Neural cell (in vitro differentiated cells): ENCODE measurements around the gene IGSF11. TPM values are rescaled to one million over a fixed set of nuclear protein-coding genes. Genes with fewer than 3 reads are reported as not detected.

ENCODE experiments used
- H2AFZ ChIP-seq: fragments of 200-600, 300-800 bp; sonication (generic), shearing (Covaris generic); 2 replicates; pipeline ENCODE4 v1.6.0; 2014; ENCODE audit warnings: low read depth, mild to moderate bottlenecking, antibody characterized with exemption, low read length, moderate library complexity
- H3F3A ChIP-seq: fragments of 200-600 bp; shearing (Covaris generic); 2 replicates; pipeline ENCODE4 v1.6.1; 2016; ENCODE audit warnings: mild to moderate bottlenecking, moderate library complexity, mixed read lengths, antibody characterized with exemption, low read length; ENCODE audit not compliant: insufficient read depth, poor library complexity, severe bottlenecking
- H3K27ac ChIP-seq: fragments of 200-600, 300-800 bp; sonication (generic), shearing (Covaris generic); 2 replicates; pipeline ENCODE4 v1.5.1; 2014; ENCODE audit warnings: mild to moderate bottlenecking, low read length, moderate library complexity
- H3K27me3 ChIP-seq: fragments of 300-800, 200-600 bp; sonication (generic), shearing (Covaris generic); 2 replicates; pipeline ENCODE4 v1.6.0; 2014; ENCODE audit warnings: mild to moderate bottlenecking, low read depth, low read length, moderate library complexity; ENCODE audit not compliant: insufficient read depth
- H3K36me3 ChIP-seq: fragments of 300-800, 200-600 bp; sonication (generic), shearing (Covaris generic); 2 replicates; pipeline ENCODE4 v1.5.1; 2014; ENCODE audit warnings: mild to moderate bottlenecking, antibody characterized with exemption, low read length, moderate library complexity; ENCODE audit not compliant: insufficient read depth
- H3K4me2 ChIP-seq: fragments of 300-800, 200-600 bp; sonication (generic), shearing (Covaris generic); 2 replicates; pipeline ENCODE4 v1.6.0; 2014; ENCODE audit warnings: mild to moderate bottlenecking, low read length
- H3K4me3 ChIP-seq: fragments of 300-800, 200-600 bp; sonication (generic), shearing (Covaris generic); 2 replicates; pipeline ENCODE4 v1.5.1; 2014; ENCODE audit warnings: mild to moderate bottlenecking, low read length, moderate library complexity
- H3K79me2 ChIP-seq: fragments of 200-600 bp; shearing (Covaris generic); replicated peaks from 2 replicates; pipeline ENCODE4 v1.6.0; 2014; ENCODE audit warnings: mild to moderate bottlenecking, low read length, moderate library complexity; ENCODE audit not compliant: insufficient read depth
- H3K9ac ChIP-seq: fragments of 300-800, 200-600 bp; sonication (generic), shearing (Covaris generic); 2 replicates; pipeline ENCODE4 v1.6.1; 2016; ENCODE audit warnings: mild to moderate bottlenecking, low read length, mixed read lengths
- H3K9me2 ChIP-seq: fragments of 200-600 bp; shearing (Covaris generic); 2 replicates; pipeline ENCODE4 v1.6.1; 2016; ENCODE audit warnings: mild to moderate bottlenecking, low read length, mixed read lengths; ENCODE audit not compliant: insufficient read depth
- H3K9me3 ChIP-seq: fragments of 200-600, 300-800 bp; sonication (generic), shearing (Covaris generic); 2 replicates; pipeline ENCODE4 v1.6.1; 2016; ENCODE audit warnings: mild to moderate bottlenecking, mixed run types, low read length, moderate library complexity, mixed read lengths
- H4K20me1 ChIP-seq: fragments of 200-600 bp; shearing (Covaris generic); 2 replicates; pipeline ENCODE4 v1.6.1; 2016; ENCODE audit warnings: mild to moderate bottlenecking, mixed run types; ENCODE audit not compliant: insufficient read depth
- EP300 ChIP-seq: fragments of 450-650 bp; conservative IDR thresholded peaks from 2 replicates; pipeline ENCODE4 v1.6.1; 2014; ENCODE audit warnings: antibody characterized with exemption, mild to moderate bottlenecking, moderate library complexity; ENCODE audit not compliant: poor library complexity, severe bottlenecking
- EZH2 ChIP-seq: fragments of 200-600, 300-800 bp; shearing (Covaris generic), sonication (generic); IDR thresholded peaks from 2 replicates; pipeline ENCODE4 v1.6.1; 2014; ENCODE audit warnings: antibody characterized with exemption, low read length, borderline replicate concordance, mild to moderate bottlenecking; ENCODE audit not compliant: insufficient read depth, poor library complexity, severe bottlenecking
- MXI1 ChIP-seq: fragments of 450-650 bp; conservative IDR thresholded peaks from 2 replicates; pipeline ENCODE4 v1.6.1; 2014; ENCODE audit warnings: antibody characterized with exemption, mild to moderate bottlenecking; ENCODE audit not compliant: poor library complexity, severe bottlenecking
- POLR2AphosphoS5 ChIP-seq: IDR thresholded peaks from 2 replicates; pipeline ENCODE4 v1.6.1; 2012
- RAD21 ChIP-seq: fragments of 450-650 bp; conservative IDR thresholded peaks from 2 replicates; pipeline ENCODE4 v1.6.1; 2014; ENCODE audit warnings: antibody characterized with exemption, mild to moderate bottlenecking, moderate library complexity
- SMC3 ChIP-seq: fragments of 450-650 bp; conservative IDR thresholded peaks from 2 replicates; pipeline ENCODE4 v1.6.1; 2014; ENCODE audit warnings: antibody characterized with exemption, mild to moderate bottlenecking, moderate library complexity; ENCODE audit not compliant: poor library complexity
- TAF1 ChIP-seq: IDR thresholded peaks from 2 replicates; pipeline ENCODE4 v1.6.1; 2012; ENCODE audit warnings: low read depth
- polyA plus RNA-seq: library from polyadenylated mRNA; depleted of rRNA; stranded (reverse); fragments of >200 nt; gene quantifications from 2 replicates; pipeline ENCODE4 v1.2.3, GENCODE V29; 2014
- TF ChIP-seq, protein P1 (sequence below): fragments of 450-650 bp; IDR thresholded peaks from 2 replicates; pipeline ENCODE4 v1.5.1; 2014; ENCODE audit warnings: antibody characterized with exemption, mild to moderate bottlenecking, moderate library complexity; ENCODE audit not compliant: poor library complexity, severe bottlenecking
- TF ChIP-seq, protein P2 (sequence below): IDR thresholded peaks from 2 replicates; pipeline ENCODE4 v1.6.1; 2012; ENCODE audit warnings: borderline replicate concordance

The IGSF11 gene
- polyA plus RNA-seq, 1 donor from 2014 or later: 1.2 TPM

DNA sequence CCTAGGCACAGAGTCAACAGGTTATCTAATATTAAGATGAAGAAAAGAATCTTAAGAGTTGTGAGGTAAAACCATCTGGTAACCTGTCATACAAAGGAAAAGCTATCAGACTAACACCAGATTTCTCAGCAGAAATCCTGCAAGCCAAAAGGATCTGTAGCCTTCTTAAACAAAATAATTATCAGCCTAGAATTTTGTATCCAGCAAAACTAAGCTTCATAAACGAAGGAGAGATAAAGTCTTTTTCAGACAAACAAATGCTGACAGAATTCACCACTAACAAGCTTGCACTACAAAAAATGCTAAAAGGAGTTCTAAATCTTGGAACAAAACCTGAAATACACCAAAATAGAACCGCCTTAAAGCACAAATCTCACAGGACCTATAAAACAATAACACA is 9.9 kb upstream of the IGSF11 start:
- Histone ChIP-seq H3K36me3 (no peaks in the 10 kb centered on the region), H2AFZ (no peak overlapping the region), H3K9ac (no peak overlapping the region), H3K79me2 (no peaks in the 10 kb centered on the region), H3K27me3 (no peaks in the 10 kb centered on the region), H3K27ac (no peak overlapping the region), H3F3A (no peaks in the 10 kb centered on the region), H3K4me2 (no peak overlapping the region), H3K9me2 (no peaks in the 10 kb centered on the region), H3K4me3 (no peak overlapping the region), H4K20me1 (no peaks in the 10 kb centered on the region), H3K9me3 (no peaks in the 10 kb centered on the region)
- no peak for TF ChIP-seq MXI1
- TF ChIP-seq TAF1: no peak
- TF ChIP-seq POLR2AphosphoS5: no peak
- TF ChIP-seq, protein P1, sequence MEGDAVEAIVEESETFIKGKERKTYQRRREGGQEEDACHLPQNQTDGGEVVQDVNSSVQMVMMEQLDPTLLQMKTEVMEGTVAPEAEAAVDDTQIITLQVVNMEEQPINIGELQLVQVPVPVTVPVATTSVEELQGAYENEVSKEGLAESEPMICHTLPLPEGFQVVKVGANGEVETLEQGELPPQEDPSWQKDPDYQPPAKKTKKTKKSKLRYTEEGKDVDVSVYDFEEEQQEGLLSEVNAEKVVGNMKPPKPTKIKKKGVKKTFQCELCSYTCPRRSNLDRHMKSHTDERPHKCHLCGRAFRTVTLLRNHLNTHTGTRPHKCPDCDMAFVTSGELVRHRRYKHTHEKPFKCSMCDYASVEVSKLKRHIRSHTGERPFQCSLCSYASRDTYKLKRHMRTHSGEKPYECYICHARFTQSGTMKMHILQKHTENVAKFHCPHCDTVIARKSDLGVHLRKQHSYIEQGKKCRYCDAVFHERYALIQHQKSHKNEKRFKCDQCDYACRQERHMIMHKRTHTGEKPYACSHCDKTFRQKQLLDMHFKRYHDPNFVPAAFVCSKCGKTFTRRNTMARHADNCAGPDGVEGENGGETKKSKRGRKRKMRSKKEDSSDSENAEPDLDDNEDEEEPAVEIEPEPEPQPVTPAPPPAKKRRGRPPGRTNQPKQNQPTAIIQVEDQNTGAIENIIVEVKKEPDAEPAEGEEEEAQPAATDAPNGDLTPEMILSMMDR: no peak
- TF ChIP-seq, protein P2, sequence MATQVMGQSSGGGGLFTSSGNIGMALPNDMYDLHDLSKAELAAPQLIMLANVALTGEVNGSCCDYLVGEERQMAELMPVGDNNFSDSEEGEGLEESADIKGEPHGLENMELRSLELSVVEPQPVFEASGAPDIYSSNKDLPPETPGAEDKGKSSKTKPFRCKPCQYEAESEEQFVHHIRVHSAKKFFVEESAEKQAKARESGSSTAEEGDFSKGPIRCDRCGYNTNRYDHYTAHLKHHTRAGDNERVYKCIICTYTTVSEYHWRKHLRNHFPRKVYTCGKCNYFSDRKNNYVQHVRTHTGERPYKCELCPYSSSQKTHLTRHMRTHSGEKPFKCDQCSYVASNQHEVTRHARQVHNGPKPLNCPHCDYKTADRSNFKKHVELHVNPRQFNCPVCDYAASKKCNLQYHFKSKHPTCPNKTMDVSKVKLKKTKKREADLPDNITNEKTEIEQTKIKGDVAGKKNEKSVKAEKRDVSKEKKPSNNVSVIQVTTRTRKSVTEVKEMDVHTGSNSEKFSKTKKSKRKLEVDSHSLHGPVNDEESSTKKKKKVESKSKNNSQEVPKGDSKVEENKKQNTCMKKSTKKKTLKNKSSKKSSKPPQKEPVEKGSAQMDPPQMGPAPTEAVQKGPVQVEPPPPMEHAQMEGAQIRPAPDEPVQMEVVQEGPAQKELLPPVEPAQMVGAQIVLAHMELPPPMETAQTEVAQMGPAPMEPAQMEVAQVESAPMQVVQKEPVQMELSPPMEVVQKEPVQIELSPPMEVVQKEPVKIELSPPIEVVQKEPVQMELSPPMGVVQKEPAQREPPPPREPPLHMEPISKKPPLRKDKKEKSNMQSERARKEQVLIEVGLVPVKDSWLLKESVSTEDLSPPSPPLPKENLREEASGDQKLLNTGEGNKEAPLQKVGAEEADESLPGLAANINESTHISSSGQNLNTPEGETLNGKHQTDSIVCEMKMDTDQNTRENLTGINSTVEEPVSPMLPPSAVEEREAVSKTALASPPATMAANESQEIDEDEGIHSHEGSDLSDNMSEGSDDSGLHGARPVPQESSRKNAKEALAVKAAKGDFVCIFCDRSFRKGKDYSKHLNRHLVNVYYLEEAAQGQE: no peak
- no peak for TF ChIP-seq SMC3
- no peak for TF ChIP-seq RAD21
- TF ChIP-seq EP300: no peak
- TF ChIP-seq EZH2: no peak

DNA sequence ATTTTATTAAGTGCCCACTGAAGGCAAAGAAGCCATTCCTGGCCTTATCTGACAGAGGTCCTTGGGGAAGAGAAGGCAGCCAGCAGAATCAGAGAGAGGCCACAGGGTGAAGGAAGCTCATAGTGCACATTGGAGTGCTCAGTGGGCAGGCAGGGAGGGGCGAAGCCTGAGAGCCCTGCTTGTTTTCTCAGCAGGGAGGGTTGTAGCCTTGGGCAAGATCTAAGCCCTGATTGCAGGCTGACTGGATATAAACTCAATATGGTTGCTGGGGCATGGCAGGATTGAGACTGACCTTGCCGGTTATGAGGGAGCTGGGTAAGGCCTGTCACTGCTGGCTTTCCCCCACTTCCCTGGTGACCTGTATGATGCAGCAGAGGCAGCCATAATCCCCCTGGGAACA is 7.5 kb upstream of the IGSF11 start:
- Histone ChIP-seq H3K36me3 (no peaks in the 10 kb centered on the region), H3K9me2 (no peaks in the 10 kb centered on the region), H3K27ac (no peak overlapping the region), H4K20me1 (no peaks in the 10 kb centered on the region), H3K4me3 (no peak overlapping the region), H3K4me2 (no peak overlapping the region), H3K27me3 (no peaks in the 10 kb centered on the region), H3K79me2 (no peaks in the 10 kb centered on the region), H3F3A (no peaks in the 10 kb centered on the region), H3K9me3 (no peaks in the 10 kb centered on the region), H3K9ac (no peak overlapping the region), H2AFZ (no peak overlapping the region)
- TF ChIP-seq MXI1 (no peak), RAD21 (no peak), TAF1 (no peak), POLR2AphosphoS5 (no peak)

DNA sequence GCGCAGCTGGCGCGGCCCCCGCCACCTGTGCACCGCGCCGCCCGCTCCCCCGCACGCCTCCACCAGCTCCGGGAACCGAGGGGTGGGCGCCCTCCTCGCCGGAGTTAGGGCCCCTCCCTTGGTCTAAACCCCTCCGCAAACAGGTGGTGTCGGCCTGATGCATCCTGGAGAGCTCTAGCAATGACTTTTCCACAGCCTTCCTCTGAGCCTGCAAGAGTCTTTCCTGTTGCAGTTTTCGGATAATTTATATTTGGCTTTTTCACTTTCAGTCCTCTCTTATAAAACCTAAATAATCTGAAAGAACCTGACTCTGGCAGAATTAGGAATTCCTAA is 334 bp upstream of the IGSF11 start:
- Histone ChIP-seq H2AFZ (no peak overlapping the region), H3K27ac (no peak overlapping the region), H3K27me3 (peaks cover 25% of the 10 kb centered on the region), H3K4me3 (peak overlapping the region; percentile 86), H4K20me1 (no peaks in the 10 kb centered on the region), H3K36me3 (no peaks in the 10 kb centered on the region), H3K9me2 (no peaks in the 10 kb centered on the region), H3K79me2 (no peaks in the 10 kb centered on the region), H3K4me2 (no peak overlapping the region), H3K9ac (no peak overlapping the region), H3K9me3 (no peaks in the 10 kb centered on the region), H3F3A (no peaks in the 10 kb centered on the region)
- no peak for TF ChIP-seq EZH2
- TF ChIP-seq RAD21: peak; percentile 7
- no peak for TF ChIP-seq TAF1
- TF ChIP-seq, protein P1: peak; percentile 36
- TF ChIP-seq POLR2AphosphoS5: no peak
- TF ChIP-seq MXI1: peak; percentile 4
- TF ChIP-seq SMC3: peak; percentile 47
